HepG2 (cell line): ENCODE results near the gene PDLIM5. TPM values are rescaled to one million over a fixed set of nuclear protein-coding genes. Genes with fewer than 3 reads are reported as not detected.

Source experiments
- BRD4 ChIP-seq: sonication (generic); formaldehyde crosslinking; IDR thresholded peaks from 2 replicates; pipeline ENCODE4 v1.4.0; 2020; ENCODE audit warnings: missing genetic modification reagents
- CENPX ChIP-seq: sonication (generic); formaldehyde crosslinking; IDR thresholded peaks from 2 replicates; pipeline ENCODE4 v1.9.0; 2021; ENCODE audit warnings: mild to moderate bottlenecking, missing genetic modification reagents, moderate library complexity
- CTCF ChIP-seq: sonication (generic); formaldehyde crosslinking; IDR thresholded peaks from 2 replicates; pipeline ENCODE4 v1.5.0; 2020; ENCODE audit warnings: mild to moderate bottlenecking, missing genetic modification reagents, moderate library complexity
- ETS1 ChIP-seq: sonication (generic); formaldehyde crosslinking; IDR thresholded peaks from 2 replicates; pipeline ENCODE4 v1.4.0; 2020; ENCODE audit warnings: missing genetic modification reagents
- FOXA3 ChIP-seq: IDR thresholded peaks from 2 replicates; pipeline ENCODE4 v1.6.1; 2016; ENCODE audit warnings: missing genetic modification reagents, missing compliant biosample characterization
- GABPB1 ChIP-seq: IDR thresholded peaks from 2 replicates; pipeline ENCODE4 v1.6.1; 2016; ENCODE audit warnings: mild to moderate bottlenecking, missing genetic modification reagents, moderate library complexity, missing compliant biosample characterization
- HDAC6 ChIP-seq: fragments of 200-600 bp; sonication (generic); IDR thresholded peaks from 2 replicates; pipeline ENCODE4 v1.7.0; 2017; ENCODE audit warnings: mild to moderate bottlenecking, antibody characterized with exemption, low read length, low read depth
- HIVEP1 ChIP-seq: sonication (generic); formaldehyde crosslinking; IDR thresholded peaks from 2 replicates; pipeline ENCODE4 v1.4.0; 2020; ENCODE audit warnings: mild to moderate bottlenecking, missing genetic modification reagents
- IKZF4 ChIP-seq: sonication (generic); formaldehyde crosslinking; IDR thresholded peaks from 2 replicates; pipeline ENCODE4 v1.5.1; 2020; ENCODE audit warnings: borderline replicate concordance, mild to moderate bottlenecking, low read depth, missing genetic modification reagents; ENCODE audit errors: not compliant biosample characterization
- ISX ChIP-seq: sonication (generic); formaldehyde crosslinking; conservative IDR thresholded peaks from 2 replicates; pipeline ENCODE4 v1.5.0; 2020; ENCODE audit warnings: missing genetic modification reagents
- MLLT10 ChIP-seq: sonication (generic); formaldehyde crosslinking; IDR thresholded peaks from 2 replicates; pipeline ENCODE4 v1.4.0; 2020; ENCODE audit warnings: missing genetic modification reagents
- NRL ChIP-seq: sonication (generic); formaldehyde crosslinking; IDR thresholded peaks from 2 replicates; pipeline ENCODE4 v1.5.0; 2020; ENCODE audit warnings: missing genetic modification reagents, mild to moderate bottlenecking, moderate library complexity, borderline replicate concordance
- SAFB2 ChIP-seq: sonication (generic); formaldehyde crosslinking; IDR thresholded peaks from 2 replicates; pipeline ENCODE4 v1.5.1; 2020; ENCODE audit warnings: missing genetic modification reagents, low read depth, mild to moderate bottlenecking, borderline replicate concordance
- SMAD1 ChIP-seq: sonication (generic); formaldehyde crosslinking; IDR thresholded peaks from 2 replicates; pipeline ENCODE4 v1.4.0; 2020; ENCODE audit warnings: missing genetic modification reagents, low read depth, mild to moderate bottlenecking, borderline replicate concordance
- STAG1 ChIP-seq: sonication (generic); formaldehyde crosslinking; IDR thresholded peaks from 2 replicates; pipeline ENCODE4 v1.4.0; 2020; ENCODE audit warnings: missing genetic modification reagents
- TAF15 ChIP-seq: fragments of 200-400 bp; formaldehyde crosslinking; IDR thresholded peaks from one replicate; pipeline ENCODE4 v1.6.1; 2018; ENCODE audit warnings: mild to moderate bottlenecking, low read depth, low read length; ENCODE audit not compliant: poor library complexity, severe bottlenecking
- TCF7L2 ChIP-seq: IDR thresholded peaks from 2 replicates; pipeline ENCODE4 v1.6.1; 2011; ENCODE audit warnings: mild to moderate bottlenecking, low read depth, low read length, moderate library complexity
- ZGPAT ChIP-seq: IDR thresholded peaks from 2 replicates; pipeline ENCODE4 v1.6.1; 2016; ENCODE audit warnings: mild to moderate bottlenecking
- ZKSCAN5 ChIP-seq: sonication (generic); formaldehyde crosslinking; IDR thresholded peaks from 2 replicates; pipeline ENCODE4 v1.5.1; 2020; ENCODE audit warnings: mild to moderate bottlenecking, missing genetic modification reagents
- ZNF12 ChIP-seq: sonication (generic); formaldehyde crosslinking; IDR thresholded peaks from 2 replicates; pipeline ENCODE4 v1.5.0; 2020; ENCODE audit warnings: missing genetic modification reagents
- ZNF256 ChIP-seq: sonication (generic); formaldehyde crosslinking; conservative IDR thresholded peaks from 2 replicates; pipeline ENCODE4 v1.4.0; 2020; ENCODE audit warnings: missing genetic modification reagents
- ZNF264 ChIP-seq: sonication (generic); formaldehyde crosslinking; IDR thresholded peaks from 2 replicates; pipeline ENCODE4 v1.4.0; 2020; ENCODE audit warnings: missing genetic modification reagents
- ZNF354B ChIP-seq: sonication (generic); formaldehyde crosslinking; IDR thresholded peaks from 2 replicates; pipeline ENCODE4 v1.8.0; 2022; ENCODE audit warnings: mild to moderate bottlenecking, missing genetic modification reagents
- ZNF564 ChIP-seq: sonication (generic); formaldehyde crosslinking; IDR thresholded peaks from 2 replicates; pipeline ENCODE4 v1.8.1; 2023; ENCODE audit warnings: mild to moderate bottlenecking, missing genetic modification reagents
- ZNF678 ChIP-seq: sonication (generic); formaldehyde crosslinking; IDR thresholded peaks from 2 replicates; pipeline ENCODE4 v1.4.0; 2020; ENCODE audit warnings: mild to moderate bottlenecking, missing genetic modification reagents
- ZSCAN20 ChIP-seq: sonication (generic); formaldehyde crosslinking; IDR thresholded peaks from 2 replicates; pipeline ENCODE4 v1.4.0; 2020; ENCODE audit warnings: missing genetic modification reagents, mild to moderate bottlenecking, borderline replicate concordance
- polyA plus RNA-seq, 8 experiments: library from polyadenylated mRNA; depleted of rRNA in 3 of 8; stranded (reverse) in 7 of 8; unstranded in 1 of 8; fragments of >200 nt; fragmentation: Illumina TruSeq in 4 of 8; extraction: Trizol in 4 of 8; gene quantifications; 2 replicates each; pipeline versions ENCODE4 v1.2.1 to v1.2.3, GENCODE V29; 2011 to 2016; ENCODE audit warnings: low read depth in 4 of 8, missing spikeins in 1 of 8, mixed read lengths in 1 of 8; ENCODE audit not compliant: insufficient read depth in 1 of 8
- total RNA-seq, 5 experiments: library from RNA; depleted of rRNA; stranded (reverse); fragments of >200 nt; fragmentation: Illumina TruSeq; extraction: Trizol; gene quantifications; 2 replicates each; pipeline ENCODE4 v1.2.3, GENCODE V29; 2016; ENCODE audit warnings: low read depth in 1 of 5
- TF ChIP-seq, protein P1 (sequence below): sonication (generic); formaldehyde crosslinking; IDR thresholded peaks from 2 replicates; pipeline ENCODE4 v1.4.0; 2020; ENCODE audit warnings: missing genetic modification reagents

The PDLIM5 gene
- total and polyA plus RNA-seq, 2 of the 13 experiments (the other 11 are each of a cell fraction or from before 2014, with no cell fraction given) = 52.8 to 119 TPM

DNA sequence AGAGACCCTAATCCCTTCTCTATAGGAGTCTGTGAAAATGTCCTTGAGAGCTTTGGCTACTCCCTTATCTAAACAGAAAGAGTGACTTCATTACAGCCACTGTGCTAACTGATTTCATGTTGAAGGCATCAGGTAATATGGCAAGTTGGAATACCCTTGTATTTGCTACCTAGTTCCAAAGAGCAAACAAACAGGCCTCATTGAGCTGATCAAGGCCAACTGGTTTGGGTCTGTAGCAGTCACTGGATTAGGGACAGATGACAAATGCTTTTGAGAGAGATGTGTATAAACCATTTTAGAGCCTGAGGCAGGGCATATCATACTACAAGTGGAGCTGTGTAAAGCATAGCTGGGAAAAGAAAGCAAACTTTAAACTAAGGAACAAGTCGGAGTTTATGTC lies 22.9 kb upstream of the PDLIM5 start (continued):
- TF ChIP-seq IKZF4 (CRISPR knock-in tag) = no peak
- TF ChIP-seq ZNF256 (CRISPR knock-in tag) = no peak
- no peak for TF ChIP-seq TAF15
- TF ChIP-seq ZNF264 (CRISPR knock-in tag) = no peak
- no peak for TF ChIP-seq ZNF678
- no peak for TF ChIP-seq TCF7L2
- TF ChIP-seq ZSCAN20 (CRISPR knock-in tag) = no peak
- no peak for TF ChIP-seq CENPX (CRISPR knock-in tag)
- TF ChIP-seq MLLT10 (CRISPR knock-in tag) = no peak
- TF ChIP-seq HDAC6 = no peak
- TF ChIP-seq SAFB2 = no peak
- TF ChIP-seq CTCF (CRISPR knock-in tag) = no peak
- TF ChIP-seq NRL (CRISPR knock-in tag) = no peak
- TF ChIP-seq SMAD1 = no peak
- TF ChIP-seq ETS1 = no peak
- TF ChIP-seq GABPB1 (CRISPR knock-in tag) = no peak
- TF ChIP-seq ZKSCAN5 (CRISPR knock-in tag) = no peak
- peak; percentile 81 for TF ChIP-seq ZGPAT (CRISPR knock-in tag)
- TF ChIP-seq, protein P1, sequence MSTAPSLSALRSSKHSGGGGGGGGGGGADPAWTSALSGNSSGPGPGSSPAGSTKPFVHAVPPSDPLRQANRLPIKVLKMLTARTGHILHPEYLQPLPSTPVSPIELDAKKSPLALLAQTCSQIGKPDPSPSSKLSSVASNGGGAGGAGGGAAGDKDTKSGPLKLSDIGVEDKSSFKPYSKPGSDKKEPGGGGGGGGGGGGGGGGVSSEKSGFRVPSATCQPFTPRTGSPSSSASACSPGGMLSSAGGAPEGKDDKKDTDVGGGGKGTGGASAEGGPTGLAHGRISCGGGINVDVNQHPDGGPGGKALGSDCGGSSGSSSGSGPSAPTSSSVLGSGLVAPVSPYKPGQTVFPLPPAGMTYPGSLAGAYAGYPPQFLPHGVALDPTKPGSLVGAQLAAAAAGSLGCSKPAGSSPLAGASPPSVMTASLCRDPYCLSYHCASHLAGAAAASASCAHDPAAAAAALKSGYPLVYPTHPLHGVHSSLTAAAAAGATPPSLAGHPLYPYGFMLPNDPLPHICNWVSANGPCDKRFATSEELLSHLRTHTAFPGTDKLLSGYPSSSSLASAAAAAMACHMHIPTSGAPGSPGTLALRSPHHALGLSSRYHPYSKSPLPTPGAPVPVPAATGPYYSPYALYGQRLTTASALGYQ (CRISPR knock-in tag) = peak; percentile 61; the same call in 1 of the 2 replicates
- no peak for TF ChIP-seq ISX
- peak; percentile 90 for TF ChIP-seq FOXA3 (CRISPR knock-in tag)
- no peak for TF ChIP-seq ZNF564 (CRISPR knock-in tag)
- TF ChIP-seq ZNF12 = no peak
- no peak for TF ChIP-seq STAG1 (CRISPR knock-in tag)
- TF ChIP-seq ZNF354B = no peak
- no peak for TF ChIP-seq HIVEP1
- TF ChIP-seq BRD4 = no peak
